ENCODE results near the gene SYNDIG1. TPM values are rescaled to one million over a fixed set of nuclear protein-coding genes. Genes with fewer than 3 reads are reported as not detected.

SYNDIG1 gene
- polyA plus RNA-seq, 1 donor from 2014 or later, result 0.22 TPM

DNA sequence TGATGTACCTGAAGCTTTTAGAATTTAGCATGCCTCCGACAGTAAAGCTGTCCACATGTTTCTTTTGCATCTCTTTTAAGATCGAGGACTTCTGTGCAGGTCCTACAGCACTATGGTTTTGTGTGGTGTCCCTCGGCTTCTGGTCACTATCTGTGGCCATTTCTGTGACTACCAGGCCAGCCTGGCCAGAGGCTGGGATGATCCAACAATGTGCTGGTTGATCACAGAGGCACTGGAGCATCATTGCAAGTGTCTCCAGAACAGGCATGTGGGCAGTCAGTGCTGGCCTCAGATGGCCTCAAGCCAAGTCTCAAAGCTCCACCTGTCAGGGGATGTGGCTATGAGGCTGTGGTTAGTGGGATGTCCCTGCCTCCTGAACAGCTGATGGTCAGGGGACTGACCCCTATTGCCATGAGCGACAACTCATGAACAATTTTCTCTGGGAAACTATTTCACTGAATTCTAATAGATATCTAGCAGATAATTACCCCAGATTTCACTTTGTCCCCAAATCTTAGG, 136.6 kb downstream of the SYNDIG1 start:
- TF ChIP-seq EZH2 (IDR thresholded peaks at IDR 0.05; ENCODE audit: borderline replicate concordance, insufficient read depth, low read length, poor library complexity, severe bottlenecking), result no peak
- TF ChIP-seq RAD21 (conservative IDR thresholded peaks at IDR 0.05), result no peak
- TF ChIP-seq SMC3 (conservative IDR thresholded peaks at IDR 0.05; ENCODE audit: poor library complexity), result no peak
- TF ChIP-seq MXI1 (conservative IDR thresholded peaks at IDR 0.05; ENCODE audit: poor library complexity, severe bottlenecking), result no peak
- TF ChIP-seq, protein P1, sequence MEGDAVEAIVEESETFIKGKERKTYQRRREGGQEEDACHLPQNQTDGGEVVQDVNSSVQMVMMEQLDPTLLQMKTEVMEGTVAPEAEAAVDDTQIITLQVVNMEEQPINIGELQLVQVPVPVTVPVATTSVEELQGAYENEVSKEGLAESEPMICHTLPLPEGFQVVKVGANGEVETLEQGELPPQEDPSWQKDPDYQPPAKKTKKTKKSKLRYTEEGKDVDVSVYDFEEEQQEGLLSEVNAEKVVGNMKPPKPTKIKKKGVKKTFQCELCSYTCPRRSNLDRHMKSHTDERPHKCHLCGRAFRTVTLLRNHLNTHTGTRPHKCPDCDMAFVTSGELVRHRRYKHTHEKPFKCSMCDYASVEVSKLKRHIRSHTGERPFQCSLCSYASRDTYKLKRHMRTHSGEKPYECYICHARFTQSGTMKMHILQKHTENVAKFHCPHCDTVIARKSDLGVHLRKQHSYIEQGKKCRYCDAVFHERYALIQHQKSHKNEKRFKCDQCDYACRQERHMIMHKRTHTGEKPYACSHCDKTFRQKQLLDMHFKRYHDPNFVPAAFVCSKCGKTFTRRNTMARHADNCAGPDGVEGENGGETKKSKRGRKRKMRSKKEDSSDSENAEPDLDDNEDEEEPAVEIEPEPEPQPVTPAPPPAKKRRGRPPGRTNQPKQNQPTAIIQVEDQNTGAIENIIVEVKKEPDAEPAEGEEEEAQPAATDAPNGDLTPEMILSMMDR (IDR thresholded peaks at IDR 0.05; ENCODE audit: poor library complexity, severe bottlenecking), result no peak
- TF ChIP-seq TAF1 (IDR thresholded peaks at IDR 0.05; ENCODE audit: low read depth), result no peak
- TF ChIP-seq, protein P2, sequence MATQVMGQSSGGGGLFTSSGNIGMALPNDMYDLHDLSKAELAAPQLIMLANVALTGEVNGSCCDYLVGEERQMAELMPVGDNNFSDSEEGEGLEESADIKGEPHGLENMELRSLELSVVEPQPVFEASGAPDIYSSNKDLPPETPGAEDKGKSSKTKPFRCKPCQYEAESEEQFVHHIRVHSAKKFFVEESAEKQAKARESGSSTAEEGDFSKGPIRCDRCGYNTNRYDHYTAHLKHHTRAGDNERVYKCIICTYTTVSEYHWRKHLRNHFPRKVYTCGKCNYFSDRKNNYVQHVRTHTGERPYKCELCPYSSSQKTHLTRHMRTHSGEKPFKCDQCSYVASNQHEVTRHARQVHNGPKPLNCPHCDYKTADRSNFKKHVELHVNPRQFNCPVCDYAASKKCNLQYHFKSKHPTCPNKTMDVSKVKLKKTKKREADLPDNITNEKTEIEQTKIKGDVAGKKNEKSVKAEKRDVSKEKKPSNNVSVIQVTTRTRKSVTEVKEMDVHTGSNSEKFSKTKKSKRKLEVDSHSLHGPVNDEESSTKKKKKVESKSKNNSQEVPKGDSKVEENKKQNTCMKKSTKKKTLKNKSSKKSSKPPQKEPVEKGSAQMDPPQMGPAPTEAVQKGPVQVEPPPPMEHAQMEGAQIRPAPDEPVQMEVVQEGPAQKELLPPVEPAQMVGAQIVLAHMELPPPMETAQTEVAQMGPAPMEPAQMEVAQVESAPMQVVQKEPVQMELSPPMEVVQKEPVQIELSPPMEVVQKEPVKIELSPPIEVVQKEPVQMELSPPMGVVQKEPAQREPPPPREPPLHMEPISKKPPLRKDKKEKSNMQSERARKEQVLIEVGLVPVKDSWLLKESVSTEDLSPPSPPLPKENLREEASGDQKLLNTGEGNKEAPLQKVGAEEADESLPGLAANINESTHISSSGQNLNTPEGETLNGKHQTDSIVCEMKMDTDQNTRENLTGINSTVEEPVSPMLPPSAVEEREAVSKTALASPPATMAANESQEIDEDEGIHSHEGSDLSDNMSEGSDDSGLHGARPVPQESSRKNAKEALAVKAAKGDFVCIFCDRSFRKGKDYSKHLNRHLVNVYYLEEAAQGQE (IDR thresholded peaks at IDR 0.05; ENCODE audit: borderline replicate concordance), result no peak
- no peak for TF ChIP-seq POLR2AphosphoS5 (IDR thresholded peaks at IDR 0.05)
- TF ChIP-seq EP300 (conservative IDR thresholded peaks at IDR 0.05; ENCODE audit: poor library complexity, severe bottlenecking), result no peak

DNA sequence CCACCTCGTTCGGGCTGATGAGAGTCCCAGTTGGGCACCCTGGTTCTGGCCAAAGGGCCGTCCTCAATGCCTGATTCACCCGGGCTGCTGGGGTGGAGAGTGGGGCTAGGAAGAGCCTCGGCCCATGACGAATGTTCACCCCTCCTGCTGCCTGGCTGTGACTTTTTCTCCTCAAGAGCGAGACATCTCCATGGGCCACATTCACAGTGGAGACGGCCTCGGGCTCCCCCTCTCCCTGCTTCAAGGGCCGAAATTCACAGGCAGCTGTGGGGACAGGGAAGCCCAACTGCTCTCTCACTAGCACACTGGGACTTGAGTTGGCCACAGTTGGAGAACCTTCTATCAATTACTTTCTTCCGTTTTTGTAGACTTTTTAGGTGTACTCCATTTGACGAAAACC, 138.0 kb downstream of the SYNDIG1 start:
- Histone ChIP-seq H3K79me2 (replicated peaks; ENCODE audit: insufficient read depth, low read length) (no peaks in the 10 kb centered on the region), H3K27me3 (ENCODE audit: insufficient read depth, low read depth, low read length) (no peaks in the 10 kb centered on the region), H3K9ac (ENCODE audit: low read length) (no peak overlapping the region), H4K20me1 (ENCODE audit: insufficient read depth) (no peaks in the 10 kb centered on the region), H3K4me2 (ENCODE audit: low read length) (no peak overlapping the region), H2AFZ (ENCODE audit: low read depth, low read length) (no peak overlapping the region), H3K4me3 (ENCODE audit: low read length) (no peak overlapping the region), H3K36me3 (ENCODE audit: insufficient read depth, low read length) (no peaks in the 10 kb centered on the region), H3K9me2 (ENCODE audit: insufficient read depth, low read length) (no peaks in the 10 kb centered on the region), H3F3A (ENCODE audit: insufficient read depth, low read length, poor library complexity, severe bottlenecking) (no peaks in the 10 kb centered on the region), H3K9me3 (ENCODE audit: low read length) (no peaks in the 10 kb centered on the region), H3K27ac (ENCODE audit: low read length) (no peak overlapping the region)
- TF ChIP-seq, protein P1 (IDR thresholded peaks at IDR 0.05; ENCODE audit: poor library complexity, severe bottlenecking), result no peak
- TF ChIP-seq TAF1 (IDR thresholded peaks at IDR 0.05; ENCODE audit: low read depth) (no peak), SMC3 (conservative IDR thresholded peaks at IDR 0.05; ENCODE audit: poor library complexity) (no peak), POLR2AphosphoS5 (IDR thresholded peaks at IDR 0.05) (no peak), EZH2 (IDR thresholded peaks at IDR 0.05; ENCODE audit: borderline replicate concordance, insufficient read depth, low read length, poor library complexity, severe bottlenecking) (no peak), RAD21 (conservative IDR thresholded peaks at IDR 0.05) (no peak), MXI1 (conservative IDR thresholded peaks at IDR 0.05; ENCODE audit: poor library complexity, severe bottlenecking) (no peak), EP300 (conservative IDR thresholded peaks at IDR 0.05; ENCODE audit: poor library complexity, severe bottlenecking) (no peak)
- TF ChIP-seq, protein P2 (IDR thresholded peaks at IDR 0.05; ENCODE audit: borderline replicate concordance), result no peak

More for the DNA sequence above, 136.6 kb downstream of the SYNDIG1 start:
- H3K79me2 ChIP-seq (replicated peaks; ENCODE audit: insufficient read depth, low read length), result no peaks in the 10 kb centered on the region
- H2AFZ ChIP-seq (ENCODE audit: low read depth, low read length), result no peak overlapping the region
- no peaks in the 10 kb centered on the region for H3K9me2 ChIP-seq (ENCODE audit: insufficient read depth, low read length)
- H4K20me1 ChIP-seq (ENCODE audit: insufficient read depth), result no peaks in the 10 kb centered on the region
- H3K27me3 ChIP-seq (ENCODE audit: insufficient read depth, low read depth, low read length), result no peaks in the 10 kb centered on the region
- no peak overlapping the region for H3K9ac ChIP-seq (ENCODE audit: low read length)
- no peaks in the 10 kb centered on the region for H3F3A ChIP-seq (ENCODE audit: insufficient read depth, low read length, poor library complexity, severe bottlenecking)
- no peaks in the 10 kb centered on the region for H3K36me3 ChIP-seq (ENCODE audit: insufficient read depth, low read length)
- H3K4me2 ChIP-seq (ENCODE audit: low read length), result no peak overlapping the region
- no peaks in the 10 kb centered on the region for H3K9me3 ChIP-seq (ENCODE audit: low read length)
- H3K27ac ChIP-seq (ENCODE audit: low read length), result no peak overlapping the region
- no peak overlapping the region for H3K4me3 ChIP-seq (ENCODE audit: low read length)
